Breast epithelium (tissue), 4 donors: ENCODE measurements around the gene CTDNEP1. TPM values are rescaled to one million over a fixed set of nuclear protein-coding genes. Genes with fewer than 3 reads are reported as not detected.
A peak's percentile ranks its signal among the peaks of the same experiment; 100 is the strongest.

Experiments
- DNase-seq, 2 donors: peaks; one replicate each; pipeline ENCODE4 v3.0.0-alpha.2; 2019; ENCODE audit warnings: low spot score in 2 of 2
- H3K27ac ChIP-seq, 2 donors: fragments of 200-600 bp; sonication (generic) in 1 of 2; one replicate each; pipeline ENCODE4 v1.5.1; 2016 to 2019; ENCODE audit warnings: mild to moderate bottlenecking in 1 of 2
- H3K27me3 ChIP-seq, 2 donors: fragments of 200-600 bp; sonication (generic) in 1 of 2; one replicate each; pipeline versions ENCODE4 v1.5.1 to v1.6.0; 2017 to 2019; ENCODE audit warnings: control low read depth in 1 of 2, mild to moderate bottlenecking in 1 of 2
- H3K36me3 ChIP-seq: fragments of 200-600 bp; one replicate; pipeline ENCODE4 v1.5.1; 2019
- H3K4me1 ChIP-seq, 2 donors: fragments of 200-600 bp; sonication (generic); one replicate each; pipeline ENCODE4 v1.5.1; 2016 to 2019; ENCODE audit warnings: control low read depth in 1 of 2
- H3K4me3 ChIP-seq, 3 donors: fragments of 200-600 bp; sonication (generic); 1 replicate in 2 of 3; 2 replicates in 1 of 3; pipeline ENCODE4 v1.5.1; 2016 to 2019; ENCODE audit warnings: mild to moderate bottlenecking in 3 of 3, moderate library complexity in 2 of 3
- H3K9me3 ChIP-seq, 2 donors: fragments of 200-600 bp; sonication (generic) in 1 of 2; one replicate each; pipeline ENCODE4 v1.5.1; 2016 to 2019; ENCODE audit warnings: control low read depth in 1 of 2
- POLR2A ChIP-seq: fragments of 450-650 bp; IDR thresholded peaks from one replicate; pipeline ENCODE4 v1.6.1; 2016; ENCODE audit warnings: antibody characterized with exemption, mild to moderate bottlenecking, moderate library complexity
- POLR2AphosphoS5 ChIP-seq, 3 donors: sonication (generic); formaldehyde crosslinking; IDR thresholded peaks; one replicate each; pipeline ENCODE4 v1.6.1; 2017; ENCODE audit warnings: antibody characterized with exemption in 3 of 3
- intact Hi-C: fragments of 100-400 bp; cut with DNase I; formaldehyde crosslinking; loops from one replicate; pipeline ENCODE4 v1.15.1; 2023; ENCODE audit warnings: low total_unique reads
- total RNA-seq, 3 donors: library from RNA; depleted of rRNA; stranded (reverse); fragments of >200 nt; gene quantifications; one replicate each; pipeline ENCODE4 v1.1.0, GENCODE V29; 2016
- TF ChIP-seq, protein P1 (sequence below), 3 donors: fragments of 450-650 bp; IDR thresholded peaks; one replicate each; pipeline ENCODE4 v1.5.1; 2016 to 2017; ENCODE audit warnings: antibody characterized with exemption in 3 of 3, mild to moderate bottlenecking in 3 of 3, moderate library complexity in 3 of 3

The CTDNEP1 gene
- total RNA-seq, 3 donors from 2014 or later = 35.7 to 67.5 (median 60.5) TPM

DNA sequence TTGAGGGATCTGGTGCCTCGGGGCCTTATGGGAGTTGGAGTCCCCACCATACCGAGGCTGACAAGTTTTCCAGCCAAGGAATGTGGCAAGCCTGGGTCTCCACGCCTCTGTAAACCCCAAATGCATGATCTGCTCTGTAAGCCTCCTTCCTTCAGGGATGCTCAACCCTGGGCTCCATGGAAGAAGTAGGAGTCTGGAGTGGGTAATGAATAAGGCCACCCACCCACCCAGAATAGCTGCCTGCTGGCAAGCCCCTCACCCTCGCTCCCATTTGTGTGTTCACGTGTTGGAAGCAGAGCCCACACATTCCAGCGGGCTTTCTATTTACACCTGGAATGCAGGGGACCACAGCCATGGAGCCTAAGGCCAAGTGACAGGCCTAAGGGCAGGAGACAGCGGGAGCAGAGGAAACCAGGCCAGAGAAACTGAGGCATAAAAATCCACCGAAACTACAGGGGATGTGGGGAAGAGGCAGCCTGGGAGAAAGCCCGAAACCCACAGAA lies 36.3 kb downstream of the CTDNEP1 start:
- no peaks in the 10 kb centered on the region for H3K36me3 ChIP-seq
- intact Hi-C loops = no loop called here
- TF ChIP-seq POLR2AphosphoS5 (IDR thresholded peaks at IDR 0.05) = peak in 2 of 3 donors; percentile 7 to 25
- TF ChIP-seq POLR2A = no peak
- H3K27ac ChIP-seq = peak overlapping the region; percentile 100
- H3K27me3 ChIP-seq = no peaks in the 10 kb centered on the region
- no peaks in the 10 kb centered on the region for H3K9me3 ChIP-seq
- peaks cover 0 to 29% of the 10 kb centered on the region in 2 donors for H3K4me1 ChIP-seq
- no peak for DNase-seq
- H3K4me3 ChIP-seq = peak overlapping the region; percentile 43 to 70 (median 61)

DNA sequence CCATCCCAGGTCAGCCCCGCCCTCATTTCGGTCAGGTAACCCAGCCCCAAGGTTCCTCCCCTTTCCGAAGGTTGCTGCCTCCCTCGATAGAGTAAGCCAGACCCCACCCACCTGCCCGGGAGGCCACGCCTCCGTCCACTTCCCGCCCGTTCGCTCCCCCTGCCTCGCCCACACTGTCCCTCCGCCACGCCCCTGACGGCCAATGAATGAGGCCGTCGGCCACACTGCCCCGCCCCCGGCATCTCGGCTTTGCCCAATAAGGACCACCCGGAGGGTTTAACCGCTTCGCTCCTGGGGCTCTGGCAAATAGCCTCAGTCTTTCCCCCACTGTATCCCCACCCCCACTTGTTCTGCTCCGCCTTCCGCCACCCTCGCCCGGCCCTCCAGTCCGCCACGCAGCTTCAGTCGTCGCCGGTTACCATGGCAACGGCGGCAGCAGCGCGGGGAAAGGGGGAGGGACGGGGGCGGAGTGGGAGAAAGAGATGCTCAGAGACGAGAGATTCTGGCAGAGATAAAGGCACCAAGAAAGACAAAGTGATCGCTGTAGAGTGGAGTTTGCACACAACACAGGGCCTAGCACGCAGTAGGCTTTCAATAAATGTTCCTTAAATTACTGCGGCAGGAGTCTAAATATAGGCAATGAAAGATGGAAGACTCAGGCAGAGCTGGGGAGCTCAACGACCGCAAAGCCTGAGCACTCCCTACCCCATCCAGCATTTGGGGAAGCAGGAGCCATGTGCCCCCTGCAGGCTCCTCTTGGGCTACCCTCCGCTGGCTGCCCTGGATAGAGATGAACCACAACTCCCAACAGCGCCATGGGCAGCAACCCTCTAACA lies 37.0 kb downstream of the CTDNEP1 start:
- DNase-seq = peak; percentile 98
- Histone ChIP-seq H3K27me3 (no peaks in the 10 kb centered on the region), H3K36me3 (no peaks in the 10 kb centered on the region), H3K27ac (peak overlapping the region; percentile 100), H3K9me3 (no peaks in the 10 kb centered on the region), H3K4me1 (peaks cover 0 to 29% of the 10 kb centered on the region in 2 donors), H3K4me3 (peak overlapping the region; percentile 43 to 70 (median 61))
- TF ChIP-seq, protein P1, sequence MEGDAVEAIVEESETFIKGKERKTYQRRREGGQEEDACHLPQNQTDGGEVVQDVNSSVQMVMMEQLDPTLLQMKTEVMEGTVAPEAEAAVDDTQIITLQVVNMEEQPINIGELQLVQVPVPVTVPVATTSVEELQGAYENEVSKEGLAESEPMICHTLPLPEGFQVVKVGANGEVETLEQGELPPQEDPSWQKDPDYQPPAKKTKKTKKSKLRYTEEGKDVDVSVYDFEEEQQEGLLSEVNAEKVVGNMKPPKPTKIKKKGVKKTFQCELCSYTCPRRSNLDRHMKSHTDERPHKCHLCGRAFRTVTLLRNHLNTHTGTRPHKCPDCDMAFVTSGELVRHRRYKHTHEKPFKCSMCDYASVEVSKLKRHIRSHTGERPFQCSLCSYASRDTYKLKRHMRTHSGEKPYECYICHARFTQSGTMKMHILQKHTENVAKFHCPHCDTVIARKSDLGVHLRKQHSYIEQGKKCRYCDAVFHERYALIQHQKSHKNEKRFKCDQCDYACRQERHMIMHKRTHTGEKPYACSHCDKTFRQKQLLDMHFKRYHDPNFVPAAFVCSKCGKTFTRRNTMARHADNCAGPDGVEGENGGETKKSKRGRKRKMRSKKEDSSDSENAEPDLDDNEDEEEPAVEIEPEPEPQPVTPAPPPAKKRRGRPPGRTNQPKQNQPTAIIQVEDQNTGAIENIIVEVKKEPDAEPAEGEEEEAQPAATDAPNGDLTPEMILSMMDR (IDR thresholded peaks at IDR 0.05) = peak in 2 of 3 donors; percentile 22 to 46
- TF ChIP-seq POLR2AphosphoS5 (IDR thresholded peaks at IDR 0.05) = peak; percentile 48 to 71 (median 52)
- TF ChIP-seq POLR2A = no peak
- intact Hi-C loops = no loop called here

DNA sequence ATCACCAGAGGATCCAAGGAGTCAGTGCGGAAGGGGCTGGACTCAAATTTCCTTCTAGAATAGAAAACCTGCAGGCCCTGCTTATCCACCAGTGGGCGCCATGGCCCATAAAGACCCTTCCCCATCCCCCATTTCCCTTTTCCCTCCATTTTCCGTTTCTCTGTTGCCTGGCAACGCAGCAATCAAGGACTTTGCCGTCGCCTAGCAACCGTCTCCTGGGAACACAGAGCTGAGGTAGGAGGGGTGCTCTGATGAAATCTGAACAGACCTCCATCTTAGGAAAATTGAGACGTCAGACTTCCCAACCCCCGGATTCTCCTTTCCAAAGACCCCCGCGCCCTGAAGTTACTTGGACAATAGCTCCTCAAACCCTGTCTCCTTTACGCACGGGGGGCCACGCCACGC lies 37.6 kb downstream of the CTDNEP1 start:
- no peak for DNase-seq
- H3K9me3 ChIP-seq = no peaks in the 10 kb centered on the region

DNA sequence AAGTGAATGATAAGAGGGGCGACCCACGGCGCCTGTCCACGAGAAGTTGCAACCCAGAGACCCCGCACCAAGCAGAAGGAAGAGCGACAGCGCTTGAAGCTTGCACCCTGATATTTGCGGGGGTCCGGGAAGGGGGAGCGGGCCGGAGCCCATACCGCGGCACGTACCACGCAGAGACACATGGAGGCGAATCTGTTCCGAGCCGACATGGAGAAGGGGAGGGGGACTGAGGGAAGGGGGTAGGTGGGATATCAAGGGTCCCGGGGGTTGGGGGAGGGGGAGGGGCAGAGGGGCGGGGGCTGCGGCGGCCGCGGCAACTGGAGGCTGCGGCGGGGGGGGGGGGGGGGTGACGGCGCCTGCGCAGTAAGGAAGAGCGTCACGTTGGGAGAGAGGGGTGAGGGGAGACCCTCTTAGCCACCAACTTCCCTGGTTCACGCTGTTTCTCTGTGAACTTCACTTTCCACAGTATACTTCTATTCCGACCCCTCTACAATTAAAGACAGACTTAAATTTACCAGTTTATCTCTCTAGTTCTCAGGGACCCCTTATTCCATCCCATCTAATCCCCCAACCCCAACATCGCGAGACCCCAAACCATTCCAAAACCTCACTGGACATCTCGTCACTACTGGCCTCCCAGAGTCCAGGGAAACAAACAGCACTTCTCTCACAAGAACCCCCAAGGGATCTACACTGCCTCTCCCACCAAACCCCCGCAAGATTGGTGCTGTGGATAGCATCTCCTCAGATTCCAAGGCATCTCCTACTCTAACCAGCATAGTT lies 39.9 kb downstream of the CTDNEP1 start:
- H3K9me3 ChIP-seq = no peaks in the 10 kb centered on the region
- TF ChIP-seq POLR2AphosphoS5 (IDR thresholded peaks at IDR 0.05) = no peak
- no peak for TF ChIP-seq POLR2A
- TF ChIP-seq, protein P1 (IDR thresholded peaks at IDR 0.05) = no peak
- no peak overlapping the region for H3K27ac ChIP-seq
- no peak for DNase-seq
- no peaks in the 10 kb centered on the region for H3K36me3 ChIP-seq
- peaks cover 0 to 11% of the 10 kb centered on the region in 2 donors for H3K4me1 ChIP-seq
- intact Hi-C loops = no loop called here
- H3K4me3 ChIP-seq = peak overlapping the region in 1 of 3 donors; percentile 33
- no peaks in the 10 kb centered on the region for H3K27me3 ChIP-seq

More for the DNA sequence above, 37.6 kb downstream of the CTDNEP1 start:
- TF ChIP-seq, protein P1 (IDR thresholded peaks at IDR 0.05) = peak in 1 of 3 donors; percentile 23
- no peak for TF ChIP-seq POLR2A
- intact Hi-C loops = no loop called here
- Histone ChIP-seq H3K27me3 (no peaks in the 10 kb centered on the region), H3K27ac (peak overlapping the region; percentile 100), H3K4me3 (peak overlapping the region; percentile 43 to 70 (median 61)), H3K4me1 (peaks cover 0 to 23% of the 10 kb centered on the region in 2 donors), H3K36me3 (no peaks in the 10 kb centered on the region)

DNA sequence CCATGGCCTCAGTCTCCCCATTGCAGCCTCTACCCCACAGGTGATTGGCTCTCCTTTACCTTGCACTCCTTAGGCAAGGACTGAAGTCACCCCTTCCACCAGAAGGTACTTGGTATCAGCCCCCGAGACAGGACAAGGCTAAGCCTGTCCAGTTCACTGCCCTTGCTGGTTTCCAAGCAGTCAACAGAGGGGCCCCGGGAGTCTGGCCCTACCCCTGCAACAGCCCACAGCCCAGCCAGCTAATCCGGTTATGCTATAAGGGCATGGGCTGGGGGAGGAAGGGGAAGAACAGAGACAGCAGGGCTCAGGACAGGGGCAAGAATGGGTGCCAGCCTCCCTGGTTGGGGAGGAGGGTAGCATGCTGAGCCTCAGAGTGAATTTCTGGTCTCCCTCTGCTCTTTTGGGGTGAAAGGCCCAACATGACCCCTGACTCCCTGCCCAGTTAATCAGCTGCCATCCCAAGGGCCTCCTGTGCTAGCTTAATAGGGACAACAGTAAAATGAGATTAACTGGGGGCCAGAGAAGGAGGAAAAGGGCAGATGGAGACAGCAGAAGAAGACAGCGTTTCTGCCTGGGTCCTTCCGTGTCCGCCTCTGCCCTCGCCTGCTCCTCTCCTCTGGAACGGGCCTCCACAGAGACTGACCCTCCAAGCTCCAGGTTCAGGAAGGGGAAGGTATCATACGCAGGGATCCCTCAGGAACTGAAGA lies 42.6 kb downstream of the CTDNEP1 start:
- intact Hi-C loops = no loop called here
- H3K36me3 ChIP-seq = no peaks in the 10 kb centered on the region
- TF ChIP-seq, protein P1 (IDR thresholded peaks at IDR 0.05) = no peak
- TF ChIP-seq POLR2AphosphoS5 (IDR thresholded peaks at IDR 0.05) (no peak), POLR2A (no peak)
- no peak for DNase-seq
- H3K4me3 ChIP-seq = no peak overlapping the region
- no peak overlapping the region for H3K27ac ChIP-seq
- H3K27me3 ChIP-seq = no peaks in the 10 kb centered on the region
- H3K9me3 ChIP-seq = no peaks in the 10 kb centered on the region
- no peaks in the 10 kb centered on the region for H3K4me1 ChIP-seq
